ENCODE measurements around the gene FOS. TPM values are rescaled to one million over a fixed set of nuclear protein-coding genes. Genes with fewer than 3 reads are reported as not detected.

Gene FOS
- total and polyA plus RNA-seq, 2 of the 13 experiments (the other 11 are each of a cell fraction or from before 2014, with no cell fraction given) = 15.9 to 24.2 TPM

DNA sequence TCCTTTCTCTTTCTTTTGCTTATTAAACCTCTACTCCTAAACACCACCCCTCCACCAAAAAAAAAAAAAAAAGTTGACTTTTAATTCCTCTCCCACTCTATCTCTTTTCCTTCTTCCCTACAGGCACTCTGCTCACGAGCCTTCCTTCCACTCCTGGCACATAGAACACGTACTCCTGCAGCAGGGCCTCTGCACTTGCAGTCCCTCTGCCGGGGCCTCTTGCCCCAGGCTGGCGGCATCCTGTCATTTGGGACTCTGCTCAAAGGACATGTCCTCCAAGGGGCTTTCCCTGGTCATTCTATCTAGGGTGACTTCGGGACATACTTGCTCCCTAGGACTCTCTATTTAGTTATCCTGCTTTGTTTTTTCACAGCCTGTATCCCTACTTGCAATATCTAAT is 7.7 kb downstream of the FOS start (continued):
- TF ChIP-seq, protein P1, sequence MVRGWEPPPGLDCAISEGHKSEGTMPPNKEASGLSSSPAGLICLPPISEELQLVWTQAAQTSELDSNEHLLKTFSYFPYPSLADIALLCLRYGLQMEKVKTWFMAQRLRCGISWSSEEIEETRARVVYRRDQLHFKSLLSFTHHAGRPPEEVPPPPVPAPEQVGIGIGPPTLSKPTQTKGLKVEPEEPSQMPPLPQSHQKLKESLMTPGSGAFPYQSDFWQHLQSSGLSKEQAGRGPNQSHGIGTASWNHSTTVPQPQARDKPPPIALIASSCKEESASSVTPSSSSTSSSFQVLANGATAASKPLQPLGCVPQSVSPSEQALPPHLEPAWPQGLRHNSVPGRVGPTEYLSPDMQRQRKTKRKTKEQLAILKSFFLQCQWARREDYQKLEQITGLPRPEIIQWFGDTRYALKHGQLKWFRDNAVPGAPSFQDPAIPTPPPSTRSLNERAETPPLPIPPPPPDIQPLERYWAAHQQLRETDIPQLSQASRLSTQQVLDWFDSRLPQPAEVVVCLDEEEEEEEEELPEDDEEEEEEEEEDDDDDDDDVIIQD (CRISPR knock-in tag; IDR thresholded peaks at IDR 0.05; ENCODE audit: low read depth) = no peak
- TF ChIP-seq ZNF34 (CRISPR knock-in tag; IDR thresholded peaks at IDR 0.05; ENCODE audit: borderline replicate concordance) (no peak), ISX (CRISPR knock-in tag; conservative IDR thresholded peaks at IDR 0.05) (no peak), SATB2 (CRISPR knock-in tag; IDR thresholded peaks at IDR 0.05) (no peak), FOXM1 (CRISPR knock-in tag; IDR thresholded peaks at IDR 0.05) (no peak), CENPT (CRISPR knock-in tag; IDR thresholded peaks at IDR 0.05; ENCODE audit: low read depth) (no peak), ASH2L (IDR thresholded peaks at IDR 0.05; ENCODE audit: insufficient read length, low read depth, low read length) (peak; percentile 18)
- TF ChIP-seq, protein P2, sequence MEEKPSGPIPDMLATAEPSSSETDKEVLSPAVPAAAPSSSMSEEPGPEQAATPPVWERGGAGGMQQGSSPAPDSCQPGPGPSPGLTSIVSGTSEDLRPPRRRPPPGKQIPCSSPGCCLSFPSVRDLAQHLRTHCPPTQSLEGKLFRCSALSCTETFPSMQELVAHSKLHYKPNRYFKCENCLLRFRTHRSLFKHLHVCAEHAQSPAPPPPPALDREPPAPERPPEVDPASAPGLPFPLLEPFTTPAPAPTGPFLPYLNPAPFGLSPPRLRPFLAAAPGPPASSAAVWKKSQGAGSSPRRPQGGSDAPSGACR (CRISPR knock-in tag; IDR thresholded peaks at IDR 0.05) = no peak
- TF ChIP-seq, protein P3, sequence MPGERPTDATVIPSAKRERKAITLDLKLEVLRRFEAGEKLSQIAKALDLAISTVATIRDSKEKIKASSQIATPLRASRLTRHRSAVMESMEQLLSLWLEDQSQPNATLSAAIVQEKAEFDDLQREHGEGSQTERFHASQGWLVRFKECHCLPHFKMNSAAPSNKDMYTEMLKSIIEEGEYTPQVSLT (CRISPR knock-in tag; IDR thresholded peaks at IDR 0.05; ENCODE audit: borderline replicate concordance, low read depth) = no peak
- TF ChIP-seq, protein P4, sequence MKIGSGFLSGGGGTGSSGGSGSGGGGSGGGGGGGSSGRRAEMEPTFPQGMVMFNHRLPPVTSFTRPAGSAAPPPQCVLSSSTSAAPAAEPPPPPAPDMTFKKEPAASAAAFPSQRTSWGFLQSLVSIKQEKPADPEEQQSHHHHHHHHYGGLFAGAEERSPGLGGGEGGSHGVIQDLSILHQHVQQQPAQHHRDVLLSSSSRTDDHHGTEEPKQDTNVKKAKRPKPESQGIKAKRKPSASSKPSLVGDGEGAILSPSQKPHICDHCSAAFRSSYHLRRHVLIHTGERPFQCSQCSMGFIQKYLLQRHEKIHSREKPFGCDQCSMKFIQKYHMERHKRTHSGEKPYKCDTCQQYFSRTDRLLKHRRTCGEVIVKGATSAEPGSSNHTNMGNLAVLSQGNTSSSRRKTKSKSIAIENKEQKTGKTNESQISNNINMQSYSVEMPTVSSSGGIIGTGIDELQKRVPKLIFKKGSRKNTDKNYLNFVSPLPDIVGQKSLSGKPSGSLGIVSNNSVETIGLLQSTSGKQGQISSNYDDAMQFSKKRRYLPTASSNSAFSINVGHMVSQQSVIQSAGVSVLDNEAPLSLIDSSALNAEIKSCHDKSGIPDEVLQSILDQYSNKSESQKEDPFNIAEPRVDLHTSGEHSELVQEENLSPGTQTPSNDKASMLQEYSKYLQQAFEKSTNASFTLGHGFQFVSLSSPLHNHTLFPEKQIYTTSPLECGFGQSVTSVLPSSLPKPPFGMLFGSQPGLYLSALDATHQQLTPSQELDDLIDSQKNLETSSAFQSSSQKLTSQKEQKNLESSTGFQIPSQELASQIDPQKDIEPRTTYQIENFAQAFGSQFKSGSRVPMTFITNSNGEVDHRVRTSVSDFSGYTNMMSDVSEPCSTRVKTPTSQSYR (CRISPR knock-in tag; IDR thresholded peaks at IDR 0.05; ENCODE audit: borderline replicate concordance) = no peak
- TF ChIP-seq, protein P5, sequence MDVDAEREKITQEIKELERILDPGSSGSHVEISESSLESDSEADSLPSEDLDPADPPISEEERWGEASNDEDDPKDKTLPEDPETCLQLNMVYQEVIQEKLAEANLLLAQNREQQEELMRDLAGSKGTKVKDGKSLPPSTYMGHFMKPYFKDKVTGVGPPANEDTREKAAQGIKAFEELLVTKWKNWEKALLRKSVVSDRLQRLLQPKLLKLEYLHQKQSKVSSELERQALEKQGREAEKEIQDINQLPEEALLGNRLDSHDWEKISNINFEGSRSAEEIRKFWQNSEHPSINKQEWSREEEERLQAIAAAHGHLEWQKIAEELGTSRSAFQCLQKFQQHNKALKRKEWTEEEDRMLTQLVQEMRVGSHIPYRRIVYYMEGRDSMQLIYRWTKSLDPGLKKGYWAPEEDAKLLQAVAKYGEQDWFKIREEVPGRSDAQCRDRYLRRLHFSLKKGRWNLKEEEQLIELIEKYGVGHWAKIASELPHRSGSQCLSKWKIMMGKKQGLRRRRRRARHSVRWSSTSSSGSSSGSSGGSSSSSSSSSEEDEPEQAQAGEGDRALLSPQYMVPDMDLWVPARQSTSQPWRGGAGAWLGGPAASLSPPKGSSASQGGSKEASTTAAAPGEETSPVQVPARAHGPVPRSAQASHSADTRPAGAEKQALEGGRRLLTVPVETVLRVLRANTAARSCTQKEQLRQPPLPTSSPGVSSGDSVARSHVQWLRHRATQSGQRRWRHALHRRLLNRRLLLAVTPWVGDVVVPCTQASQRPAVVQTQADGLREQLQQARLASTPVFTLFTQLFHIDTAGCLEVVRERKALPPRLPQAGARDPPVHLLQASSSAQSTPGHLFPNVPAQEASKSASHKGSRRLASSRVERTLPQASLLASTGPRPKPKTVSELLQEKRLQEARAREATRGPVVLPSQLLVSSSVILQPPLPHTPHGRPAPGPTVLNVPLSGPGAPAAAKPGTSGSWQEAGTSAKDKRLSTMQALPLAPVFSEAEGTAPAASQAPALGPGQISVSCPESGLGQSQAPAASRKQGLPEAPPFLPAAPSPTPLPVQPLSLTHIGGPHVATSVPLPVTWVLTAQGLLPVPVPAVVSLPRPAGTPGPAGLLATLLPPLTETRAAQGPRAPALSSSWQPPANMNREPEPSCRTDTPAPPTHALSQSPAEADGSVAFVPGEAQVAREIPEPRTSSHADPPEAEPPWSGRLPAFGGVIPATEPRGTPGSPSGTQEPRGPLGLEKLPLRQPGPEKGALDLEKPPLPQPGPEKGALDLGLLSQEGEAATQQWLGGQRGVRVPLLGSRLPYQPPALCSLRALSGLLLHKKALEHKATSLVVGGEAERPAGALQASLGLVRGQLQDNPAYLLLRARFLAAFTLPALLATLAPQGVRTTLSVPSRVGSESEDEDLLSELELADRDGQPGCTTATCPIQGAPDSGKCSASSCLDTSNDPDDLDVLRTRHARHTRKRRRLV (CRISPR knock-in tag; IDR thresholded peaks at IDR 0.05) = no peak
